Measurements from ENCODE around the gene CCDC12. TPM values are rescaled to one million over a fixed set of nuclear protein-coding genes. Genes with fewer than 3 reads are reported as not detected.

Gene CCDC12
- total and polyA plus RNA-seq, 2 donors (not counting 1 experiment from before 2014, with no cell fraction given) = 84.0 to 97.3 TPM

- no peaks in the 10 kb centered on the region for H3K27me3 ChIP-seq (replicated peaks in 1 of 4; ENCODE audit: control extremely low read depth in 1 of 4, control insufficient read depth in 3 of 4, insufficient read depth in 4 of 4, low read length in 3 of 4)
- peaks cover 15 to 55% of the 10 kb centered on the region in 2 experiments for H3K36me3 ChIP-seq (replicated peaks in 1 of 2; ENCODE audit: control extremely low read depth in 1 of 2, control insufficient read depth in 1 of 2, extremely low read depth in 1 of 2, insufficient read depth in 2 of 2, low read length in 1 of 2)
- Mint-ChIP-seq H3K4me1 (peaks cover 1% of the 10 kb centered on the region), H3K27me3 (no peaks in the 10 kb centered on the region), H3K4me3 (no peak overlapping the region), H3K9me3 (ENCODE audit: insufficient read depth) (peaks cover 3% of the 10 kb centered on the region), H3K27ac (no peak overlapping the region)
- H3K4me1 ChIP-seq (ENCODE audit: control insufficient read depth in 2 of 2, insufficient read depth in 2 of 2, low read length in 2 of 2) = no peaks in the 10 kb centered on the region
- no peak overlapping the region for H3K9ac ChIP-seq (ENCODE audit: low read length)
- H2AFZ ChIP-seq (ENCODE audit: insufficient read depth, low read depth, low read length, poor library complexity, severe bottlenecking) = no peak overlapping the region
- DNase-seq (no peak), ATAC-seq (ENCODE audit: low read depth) (no peak)
- H3K4me2 ChIP-seq (replicated peaks; ENCODE audit: low read depth, low read length, poor library complexity, severe bottlenecking) = no peak overlapping the region
- intact Hi-C loops (cut with micrococcal nuclease) = no loop called here
- ChIA-PET CTCF (no interaction called here), POLR2A (no interaction called here)
- H4K20me1 ChIP-seq (ENCODE audit: control insufficient read depth, insufficient read depth, low read length, poor library complexity, severe bottlenecking) = peaks cover 22% of the 10 kb centered on the region
- H3K9me3 ChIP-seq (ENCODE audit: control extremely low read depth in 1 of 3, control insufficient read depth in 2 of 3, insufficient read depth in 1 of 3, low read length in 2 of 3) = peaks cover 0 to 3% (median 1%) of the 10 kb centered on the region in 3 donors
- TF ChIP-seq CTCF (IDR thresholded peaks at IDR 0.05) = no peak
- no peak for TF ChIP-seq EZH2 (IDR thresholded peaks at IDR 0.05; ENCODE audit: borderline replicate concordance, insufficient read depth, low read depth, low read length, poor library complexity, severe bottlenecking)
- H3K4me3 ChIP-seq (ENCODE audit: control extremely low read depth in 1 of 5, extremely low read depth in 1 of 5, insufficient read depth in 1 of 5, low read depth in 2 of 5, low read length in 4 of 5) = no peak overlapping the region
- no peak overlapping the region for H3K27ac ChIP-seq (ENCODE audit: low read length in 2 of 2)
- H3K79me2 ChIP-seq (ENCODE audit: control insufficient read depth, insufficient read depth, low read length) = peaks cover 8% of the 10 kb centered on the region
- WGBS (ENCODE audit: insufficient coverage) = 96% methylated on average over 2 of the region's 3 CpGs
Observed at GRCh38 chr3:46917257-46917656, 59.3 kb downstream of the CCDC12 start.

DNA sequence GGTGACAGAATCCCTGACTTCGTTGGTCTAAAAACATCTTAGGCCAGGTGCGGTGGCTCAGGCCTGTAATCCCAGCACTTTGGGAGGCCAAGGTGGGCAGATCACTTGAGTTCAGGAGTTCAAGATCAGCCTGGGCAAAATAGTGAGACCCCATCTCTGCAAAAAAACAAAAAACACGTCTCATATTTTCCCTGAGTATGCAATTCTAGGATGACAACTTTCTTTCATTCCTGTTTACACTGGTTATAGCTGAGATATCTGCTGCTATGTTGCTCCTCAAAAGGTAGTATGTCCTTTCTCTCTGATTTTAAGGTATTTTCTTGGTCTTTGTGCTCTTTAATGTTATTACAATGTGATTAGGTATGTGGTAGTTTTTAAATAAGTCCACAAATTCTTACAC, 59.7 kb downstream of the CCDC12 start:
- WGBS (ENCODE audit: insufficient coverage) = 90% methylated on average over 2 of the region's 3 CpGs
- POLR2A ChIA-PET = no interaction called here

More for the DNA sequence above, 59.7 kb downstream of the CCDC12 start:
- Histone ChIP-seq H3K36me3 (replicated peaks in 1 of 2; ENCODE audit: control extremely low read depth in 1 of 2, control insufficient read depth in 1 of 2, extremely low read depth in 1 of 2, insufficient read depth in 2 of 2, low read length in 1 of 2) (peaks cover 15 to 50% of the 10 kb centered on the region in 2 experiments), H4K20me1 (ENCODE audit: control insufficient read depth, insufficient read depth, low read length, poor library complexity, severe bottlenecking) (peaks cover 17% of the 10 kb centered on the region), H3K9me3 (ENCODE audit: control extremely low read depth in 1 of 3, control insufficient read depth in 2 of 3, insufficient read depth in 1 of 3, low read length in 2 of 3) (peaks cover 0 to 3% (median 1%) of the 10 kb centered on the region in 3 donors), H3K4me3 (ENCODE audit: control extremely low read depth in 1 of 5, extremely low read depth in 1 of 5, insufficient read depth in 1 of 5, low read depth in 2 of 5, low read length in 4 of 5) (no peak overlapping the region), H3K4me2 (replicated peaks; ENCODE audit: low read depth, low read length, poor library complexity, severe bottlenecking) (no peak overlapping the region), H3K27me3 (replicated peaks in 1 of 4; ENCODE audit: control extremely low read depth in 1 of 4, control insufficient read depth in 3 of 4, insufficient read depth in 4 of 4, low read length in 3 of 4) (no peaks in the 10 kb centered on the region), H3K4me1 (ENCODE audit: control insufficient read depth in 2 of 2, insufficient read depth in 2 of 2, low read length in 2 of 2) (no peaks in the 10 kb centered on the region), H3K27ac (ENCODE audit: low read length in 2 of 2) (no peak overlapping the region), H3K79me2 (ENCODE audit: control insufficient read depth, insufficient read depth, low read length) (peaks cover 5% of the 10 kb centered on the region), H3K9ac (ENCODE audit: low read length) (no peak overlapping the region), H2AFZ (ENCODE audit: insufficient read depth, low read depth, low read length, poor library complexity, severe bottlenecking) (no peak overlapping the region)
- DNase-seq (no peak), ATAC-seq (ENCODE audit: low read depth) (no peak)
- H3K4me1 Mint-ChIP-seq = peaks cover 1% of the 10 kb centered on the region
- CTCF ChIA-PET = no interaction called here
- H3K9me3 Mint-ChIP-seq (ENCODE audit: insufficient read depth) = peaks cover 3% of the 10 kb centered on the region
- H3K27ac Mint-ChIP-seq = no peak overlapping the region
- no peaks in the 10 kb centered on the region for H3K27me3 Mint-ChIP-seq
- TF ChIP-seq EZH2 (IDR thresholded peaks at IDR 0.05; ENCODE audit: borderline replicate concordance, insufficient read depth, low read depth, low read length, poor library complexity, severe bottlenecking) (no peak), CTCF (IDR thresholded peaks at IDR 0.05) (no peak)
- no peak overlapping the region for H3K4me3 Mint-ChIP-seq
- intact Hi-C loops (cut with micrococcal nuclease) = no loop called here

Measured in B cell (primary cell).